Cortex of kidney (tissue), 1 donor: Measurements from ENCODE around the gene CELA3B.
"Not testable (repeated sequence)": the region's sequence is repeated elsewhere in the genome, so short reads cannot be mapped to it uniquely, and the experiment has no call there.

Source experiments
- DNase-seq: peaks from one replicate; lab custom pipeline; 2025; lab: John Stamatoyannopoulos, UW

Gene CELA3B

DNA sequence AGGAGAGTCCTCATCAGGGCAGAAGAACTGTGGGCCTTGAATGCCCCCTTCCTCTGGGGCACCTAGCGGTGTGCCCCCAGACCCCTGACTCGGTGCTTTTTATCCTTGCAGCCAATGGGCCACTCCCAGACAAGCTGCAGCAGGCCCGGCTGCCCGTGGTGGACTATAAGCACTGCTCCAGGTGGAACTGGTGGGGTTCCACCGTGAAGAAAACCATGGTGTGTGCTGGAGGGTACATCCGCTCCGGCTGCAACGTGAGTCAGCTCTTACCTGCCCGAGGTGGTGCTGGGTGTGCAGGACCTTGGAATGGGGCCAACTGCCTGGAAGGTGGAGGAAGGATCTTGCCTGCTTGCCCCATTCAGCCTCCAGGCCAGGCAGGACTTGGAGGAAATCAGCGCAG lies 30.4 kb downstream of the CELA3B start:
- not testable (repeated sequence) for DNase-seq

DNA sequence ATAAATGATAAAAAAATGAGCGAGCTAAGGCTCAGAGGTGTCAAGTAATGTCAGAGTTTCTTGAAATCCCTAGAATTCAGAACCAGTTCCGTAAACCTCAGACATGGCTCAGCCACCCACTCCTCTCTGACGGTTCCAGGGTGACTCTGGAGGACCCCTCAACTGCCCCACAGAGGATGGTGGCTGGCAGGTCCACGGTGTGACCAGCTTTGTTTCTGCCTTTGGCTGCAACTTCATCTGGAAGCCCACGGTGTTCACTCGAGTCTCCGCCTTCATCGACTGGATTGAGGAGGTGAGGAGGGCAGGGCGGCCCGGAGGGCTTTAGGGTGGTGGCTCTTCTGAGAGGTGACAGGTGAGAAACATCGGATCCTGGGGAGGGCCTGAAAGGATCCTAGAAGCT lies 32.7 kb downstream of the CELA3B start:
- DNase-seq: not testable (repeated sequence)

DNA sequence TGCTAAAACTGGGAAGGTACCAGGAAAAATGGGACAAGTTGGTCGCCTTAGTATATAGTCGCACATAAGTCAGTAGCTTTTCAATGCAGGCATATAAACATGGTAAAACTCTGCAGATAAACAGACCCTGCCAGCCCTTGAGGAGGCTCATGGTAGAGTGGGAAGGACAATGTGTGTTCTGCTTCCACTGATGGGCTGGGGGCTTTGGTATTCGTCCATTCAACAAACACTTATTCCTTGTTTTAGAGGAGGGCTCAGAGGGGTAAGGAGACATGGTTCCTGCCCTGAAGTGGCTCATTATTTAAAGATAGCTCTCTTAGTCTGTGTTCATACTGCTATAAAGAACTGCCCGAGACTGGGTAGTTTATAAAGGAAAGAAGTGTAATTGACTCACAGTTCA lies 35.9 kb downstream of the CELA3B start:
- DNase-seq: not testable (repeated sequence)

DNA sequence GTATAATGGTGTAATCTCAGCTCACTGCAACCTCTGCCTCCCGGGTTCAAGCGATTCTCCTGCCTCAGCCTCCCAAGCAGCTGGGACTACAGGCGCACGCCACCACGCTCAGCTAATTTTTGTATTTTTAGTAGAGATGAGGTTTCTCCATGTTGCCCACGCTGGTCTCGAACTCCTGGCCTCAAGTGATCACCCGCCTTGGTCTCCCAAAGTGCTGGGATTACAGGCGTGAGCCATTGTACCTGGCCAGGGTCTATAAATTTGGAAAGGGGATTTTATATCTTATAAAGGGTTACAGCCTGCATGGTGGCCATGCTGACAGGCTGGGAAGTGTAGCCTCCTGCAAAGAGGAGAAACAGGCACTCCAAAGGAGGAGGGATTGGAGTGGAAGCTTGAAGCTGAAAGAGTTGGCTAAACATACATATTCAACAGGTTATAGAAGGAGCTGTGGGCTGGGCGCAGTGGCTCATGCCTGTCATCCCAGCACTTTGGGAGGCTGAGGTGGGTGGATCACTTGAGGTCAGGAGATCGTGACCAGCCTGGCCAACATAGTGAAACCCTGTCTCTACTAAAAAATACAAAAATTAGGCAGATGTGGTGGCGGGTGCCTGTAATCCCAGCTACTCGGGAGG lies 37.9 kb downstream of the CELA3B start:
- not testable (repeated sequence) for DNase-seq

DNA sequence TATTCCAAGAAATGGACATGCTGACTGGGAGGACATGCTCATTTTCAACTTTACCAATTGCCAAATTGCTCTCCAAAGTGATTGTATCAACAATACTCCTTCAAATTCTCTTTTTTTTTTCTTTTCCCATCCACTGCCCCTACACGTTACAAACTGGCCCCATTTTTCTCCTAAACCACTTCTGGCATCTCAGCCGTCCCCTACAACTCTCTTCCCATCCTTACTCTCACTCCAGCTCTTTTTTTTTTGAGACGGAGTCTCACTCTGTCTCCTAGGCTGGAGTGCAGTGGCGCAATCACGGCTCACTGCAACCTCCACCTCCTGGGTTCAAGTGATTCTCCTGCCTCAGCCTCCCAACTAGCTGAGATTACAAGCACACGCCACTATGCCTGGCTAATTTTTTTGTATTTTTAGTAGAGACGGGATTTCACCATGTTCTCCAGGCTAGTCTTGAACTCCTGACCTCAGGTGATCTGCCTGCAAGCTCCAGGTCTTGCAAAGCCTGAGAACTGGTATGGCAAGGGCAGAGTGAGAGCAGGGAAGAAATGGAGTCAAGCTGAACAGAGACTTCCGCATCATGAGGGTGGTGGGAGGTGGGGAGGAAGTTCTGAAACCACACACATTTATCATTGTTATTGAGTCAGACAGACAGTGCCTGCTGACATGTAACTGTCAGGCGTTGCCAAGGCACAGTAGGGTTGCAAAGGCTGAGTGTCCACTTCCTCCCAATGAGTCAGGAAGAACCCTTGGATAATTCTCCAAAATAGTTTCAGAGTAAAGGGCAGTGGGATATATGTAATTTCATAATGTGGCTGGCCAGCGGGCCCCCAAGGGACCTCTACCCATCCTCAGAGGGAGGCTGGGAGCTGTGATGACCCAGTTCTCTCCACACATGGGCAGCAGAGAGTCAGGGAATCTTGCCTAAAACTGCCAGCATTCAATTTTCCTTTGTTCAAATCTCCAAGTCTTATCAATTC lies 42.0 kb downstream of the CELA3B start:
- DNase-seq: no peak

DNA sequence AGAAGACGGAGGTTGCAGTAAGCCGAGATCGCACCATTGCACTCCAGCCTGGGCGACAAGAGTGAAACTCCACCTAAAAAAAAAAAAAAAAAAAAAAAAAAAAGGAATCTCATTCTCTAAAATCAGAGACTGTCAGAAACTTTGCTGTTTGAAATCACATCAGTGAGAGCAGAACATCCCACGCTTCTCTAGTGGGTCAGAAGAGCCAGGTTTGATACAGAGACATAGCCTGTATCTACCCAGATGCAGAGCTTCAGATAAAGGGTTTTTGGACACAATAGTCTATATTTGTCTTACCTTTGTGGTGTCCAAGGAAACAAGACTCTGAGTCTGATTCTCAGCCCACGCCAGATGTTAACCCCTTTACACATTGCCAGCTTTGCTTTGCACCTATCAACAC lies 44.2 kb downstream of the CELA3B start:
- DNase-seq: no peak

DNA sequence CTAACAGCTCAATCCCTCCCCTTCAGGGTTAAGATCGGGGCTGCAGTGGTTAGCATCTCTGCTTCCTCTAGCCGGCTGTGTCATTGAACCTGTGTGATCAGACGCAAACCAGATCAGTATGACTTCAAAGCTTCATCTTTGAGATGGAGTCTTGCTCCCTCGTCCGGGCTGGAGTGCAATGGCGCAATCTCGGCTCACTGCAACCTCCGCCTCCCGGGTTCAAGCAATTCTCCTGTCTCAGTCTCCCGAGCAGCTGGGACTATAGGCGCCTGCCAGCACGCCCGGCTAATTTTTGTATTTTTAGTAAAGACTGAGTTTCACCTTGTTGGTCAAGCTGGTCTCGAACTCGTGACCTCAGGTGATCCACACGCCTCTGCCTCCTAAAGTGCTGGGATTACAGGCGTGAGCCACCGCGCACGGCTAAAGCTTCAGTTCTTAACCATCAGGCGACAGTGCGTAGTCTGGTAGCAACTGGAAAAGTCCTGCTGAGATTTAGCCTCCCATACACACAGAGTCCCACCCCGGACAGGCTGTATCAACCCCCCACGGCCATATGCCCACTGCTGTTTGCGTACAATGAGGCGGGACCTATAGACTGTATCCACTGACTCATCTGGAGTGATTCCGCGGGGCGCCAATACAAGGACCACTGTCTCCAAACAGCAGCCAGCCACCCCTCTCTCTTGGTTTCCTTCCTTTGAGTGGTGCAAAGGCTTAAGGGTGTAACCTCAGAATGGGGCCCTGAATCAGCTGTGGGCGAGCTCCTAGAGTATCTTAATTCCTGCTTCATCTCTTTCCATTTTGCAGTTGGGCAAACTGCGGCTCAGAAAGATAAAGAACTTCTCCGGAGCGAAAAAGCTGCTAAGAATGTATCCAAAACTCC lies 47.9 kb downstream of the CELA3B start:
- no peak for DNase-seq

DNA sequence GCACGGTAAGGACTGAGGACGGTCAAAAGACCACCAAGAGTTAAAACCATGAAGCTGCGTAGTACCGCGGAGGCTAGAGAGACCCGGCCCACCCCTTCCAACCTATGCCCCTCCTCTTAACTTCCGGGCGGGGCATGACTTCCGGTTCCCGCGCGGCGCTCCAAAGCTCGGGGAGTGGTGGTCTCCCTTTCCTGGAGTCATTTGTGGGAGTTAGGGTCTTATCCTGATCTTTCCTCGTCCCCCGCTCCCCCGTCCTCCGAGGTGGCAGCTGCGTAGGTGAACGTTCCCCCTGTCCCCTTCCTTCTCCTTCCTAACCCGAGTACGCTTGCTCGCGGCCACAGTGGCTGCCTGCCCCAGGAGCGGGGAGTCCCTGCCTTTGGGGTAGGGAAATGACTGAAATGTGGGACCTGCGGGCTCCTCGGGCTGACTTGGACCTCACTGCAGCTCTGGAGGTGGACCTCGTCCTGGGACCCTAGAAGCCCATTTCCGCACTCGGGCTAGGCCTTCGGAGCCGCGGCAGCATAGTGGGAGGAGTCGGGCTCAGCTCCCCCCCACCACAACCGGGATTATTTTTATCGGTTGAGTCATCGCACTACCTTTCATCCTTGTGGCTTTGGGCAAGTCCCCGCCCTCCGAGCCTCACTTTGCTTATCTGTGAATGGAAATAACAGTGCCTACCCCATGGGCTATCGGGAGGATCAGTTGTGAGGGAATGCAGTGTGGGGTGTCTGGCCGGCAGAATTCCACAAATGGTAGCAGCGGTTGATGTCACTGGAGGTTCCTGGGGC lies 48.7 kb downstream of the CELA3B start:
- DNase-seq: no peak

DNA sequence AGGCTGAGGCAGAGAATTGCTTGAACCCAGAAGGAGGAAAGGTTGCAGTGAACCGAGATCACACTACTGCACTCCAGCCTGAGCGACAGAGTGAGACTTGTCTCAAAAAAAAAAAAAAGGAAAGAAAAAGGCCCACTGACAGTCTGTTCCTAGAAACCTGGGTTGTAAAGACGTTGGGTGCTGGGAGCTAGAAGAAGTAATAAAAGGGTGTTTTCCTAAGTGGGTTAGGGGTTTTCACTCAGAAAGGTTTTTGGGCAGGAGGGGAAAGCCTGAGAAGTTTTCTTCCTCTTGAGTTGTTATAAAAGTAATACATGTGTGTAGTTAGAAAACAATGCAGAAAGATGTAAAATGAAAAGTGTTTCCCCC lies 50.1 kb downstream of the CELA3B start:
- no peak for DNase-seq

DNA sequence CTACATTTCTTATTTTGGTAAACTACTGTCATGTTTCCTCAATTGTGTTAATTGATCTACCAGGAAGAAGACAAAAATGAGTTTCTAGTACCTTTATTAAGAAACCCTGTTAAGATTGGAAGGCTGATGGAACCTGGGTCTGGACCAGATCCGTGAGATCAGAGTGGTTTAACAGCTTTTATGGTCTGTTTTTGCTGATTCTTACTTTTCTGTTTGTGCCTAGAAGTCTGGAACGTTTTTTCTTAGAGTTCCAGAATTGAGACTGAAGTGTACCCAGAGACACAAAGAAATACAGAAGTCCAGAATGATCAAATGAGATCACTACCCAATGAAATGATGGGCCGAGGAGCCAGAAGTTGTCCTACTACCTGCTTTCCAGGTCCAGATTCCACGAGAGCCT lies 53.2 kb downstream of the CELA3B start:
- no peak for DNase-seq

DNA sequence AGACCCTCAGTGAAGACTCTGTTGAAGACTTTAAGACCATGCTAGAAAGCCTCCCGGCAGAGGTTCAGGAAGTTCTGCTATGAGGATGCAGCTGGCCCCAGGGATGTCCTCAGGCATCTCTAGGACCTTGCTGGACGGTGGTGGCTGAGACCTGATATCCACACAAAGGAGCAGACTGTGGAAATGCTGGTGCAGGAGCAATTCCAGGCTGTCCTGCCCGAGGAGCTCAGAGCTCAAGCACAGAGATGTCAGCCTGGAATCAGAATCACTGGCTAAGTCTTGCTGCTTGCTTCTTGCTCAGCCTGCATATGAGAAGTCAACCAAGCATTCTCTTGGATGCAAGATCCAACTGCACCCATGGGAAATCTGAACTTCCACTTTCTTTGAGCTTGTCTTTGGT lies 53.7 kb downstream of the CELA3B start:
- no peak for DNase-seq

DNA sequence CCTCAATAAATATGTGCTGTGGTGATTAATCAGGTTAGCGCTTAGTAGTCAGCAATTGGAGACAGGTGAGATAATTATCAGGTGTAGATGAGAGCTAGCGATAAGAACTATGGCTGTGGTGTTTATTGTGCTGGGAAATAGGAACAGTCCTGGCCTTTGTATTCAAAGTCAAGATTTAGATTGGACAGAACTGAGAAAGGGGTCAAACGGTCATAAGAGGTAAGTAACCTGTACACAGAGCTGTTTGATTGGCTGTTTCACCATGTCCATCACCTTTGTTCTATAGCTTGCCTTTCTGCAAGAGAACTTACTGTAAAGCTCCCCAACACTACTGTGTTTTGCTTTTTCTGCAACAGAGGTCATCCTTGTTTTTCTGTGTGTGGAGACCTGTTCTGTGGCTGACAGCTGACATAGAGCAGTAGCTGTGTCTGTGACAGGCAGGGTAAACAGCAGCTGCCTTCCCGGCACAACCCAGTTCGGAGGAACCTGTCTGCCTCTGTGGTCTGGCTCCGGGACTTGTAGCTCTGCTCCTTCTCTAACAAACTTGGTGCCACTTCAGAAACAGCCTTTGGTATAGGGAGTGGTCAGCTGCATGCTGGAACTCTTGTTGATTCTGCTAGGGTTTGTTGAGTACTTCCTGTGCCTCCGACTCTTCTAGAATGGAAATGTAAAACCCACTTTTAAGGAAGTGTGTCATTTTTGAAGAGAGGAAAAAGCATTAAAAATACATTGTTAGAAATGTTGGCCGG lies 54.6 kb downstream of the CELA3B start:
- DNase-seq: no peak

DNA sequence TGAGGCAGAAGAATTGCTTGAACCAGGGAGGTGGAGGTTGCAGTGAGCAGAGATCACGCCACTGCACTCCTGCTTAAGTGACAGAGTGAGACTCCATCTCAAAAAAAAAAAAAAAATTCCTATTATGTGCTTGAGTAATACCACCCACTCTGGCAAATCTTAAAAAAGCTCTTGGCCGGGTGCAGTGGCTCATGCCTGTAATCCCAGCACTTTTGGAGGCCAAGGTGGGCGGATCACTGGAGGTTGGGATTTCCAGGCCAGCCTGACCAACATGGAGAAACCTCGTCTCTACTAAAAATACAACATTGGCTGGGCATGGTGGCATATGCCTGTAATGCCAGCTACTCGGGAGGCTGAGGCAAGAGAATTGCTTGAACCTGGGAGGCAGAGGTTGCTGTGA lies 58.0 kb downstream of the CELA3B start:
- not testable (repeated sequence) for DNase-seq

DNA sequence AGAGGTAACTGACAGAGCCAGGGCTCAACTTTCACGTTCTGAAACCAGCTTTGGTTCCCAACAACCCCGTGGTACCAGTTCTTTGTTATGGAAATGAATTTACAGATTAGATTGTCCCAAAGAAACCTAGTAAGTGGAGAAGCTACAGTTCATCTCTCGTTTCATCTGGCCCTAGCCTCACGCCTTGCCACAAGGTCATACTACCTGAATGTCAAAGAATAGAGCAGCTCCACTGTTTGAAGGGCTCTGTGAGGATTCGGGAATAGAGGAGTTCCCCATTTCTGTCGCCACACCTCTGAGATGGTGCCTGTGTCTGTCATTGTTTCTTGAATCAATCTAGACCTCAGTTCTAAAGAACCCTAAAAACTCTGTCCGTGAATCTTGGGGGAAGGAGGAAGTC lies 60.7 kb downstream of the CELA3B start:
- no peak for DNase-seq

DNA sequence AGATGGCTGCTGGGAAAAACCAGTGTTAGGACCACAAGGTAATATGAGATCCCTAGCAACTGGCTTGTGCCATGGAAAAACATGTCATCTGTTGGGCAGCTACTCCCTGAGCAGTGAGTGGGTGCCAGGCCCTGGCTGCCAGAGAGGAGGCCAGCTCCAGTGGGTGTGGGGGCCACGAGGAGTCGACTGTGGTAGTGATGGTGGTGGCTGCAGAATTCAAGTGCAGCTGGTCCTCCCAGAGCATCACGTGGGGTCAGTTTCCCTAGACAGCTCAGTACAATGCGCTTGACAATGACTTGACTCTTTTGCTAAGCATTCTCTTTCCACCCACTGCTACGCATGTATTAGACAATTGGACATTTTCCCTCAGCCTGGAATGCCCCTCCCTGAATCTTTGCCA lies 61.2 kb downstream of the CELA3B start:
- no peak for DNase-seq
